GM12892 (cell line): Measurements from ENCODE around the gene KHDRBS2.

Source experiments
- DNase-seq: peaks from one replicate; pipeline ENCODE4 v3.0.0; 2011; ENCODE audit not compliant: insufficient read length
- FAIRE-seq: peaks from 2 replicates; lab custom pipeline; 2011; peaks lifted over from hg19 to GRCh38; lab: Jason Lieb, UNC
- POLR2A ChIP-seq: IDR thresholded peaks from 2 replicates; pipeline ENCODE4 v1.6.1; 2011; ENCODE audit warnings: low read depth, low read length, control low read depth
- POLR2AphosphoS5 ChIP-seq: IDR thresholded peaks from 2 replicates; pipeline ENCODE4 v1.6.1; 2011; ENCODE audit warnings: low read depth, low read length, control low read depth
- TAF1 ChIP-seq: IDR thresholded peaks from 2 replicates; pipeline ENCODE4 v1.6.1; 2011; ENCODE audit warnings: low read depth, mild to moderate bottlenecking, control low read depth, low read length, borderline replicate concordance

KHDRBS2 gene

DNA sequence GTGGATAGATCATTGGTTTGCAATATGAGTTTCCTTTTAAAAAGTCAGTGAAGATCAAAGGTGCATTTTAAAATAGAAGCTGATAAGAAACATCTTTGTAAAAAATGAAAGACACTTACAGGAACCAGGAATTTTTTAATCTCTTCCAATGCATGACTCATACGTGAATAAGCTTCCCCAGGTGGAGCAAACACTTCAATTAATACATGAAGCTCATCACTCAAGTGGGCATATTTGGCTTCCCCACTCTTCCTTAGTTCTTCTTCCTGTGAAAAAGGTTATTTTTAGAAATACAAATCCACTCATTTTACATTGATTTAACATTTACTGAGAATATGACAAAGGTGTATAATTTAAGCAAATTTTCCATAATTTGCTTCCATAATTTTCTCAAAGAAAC, 308.1 kb downstream of the KHDRBS2 start:
- no peak for TF ChIP-seq TAF1
- no peak for TF ChIP-seq POLR2AphosphoS5
- no peak for TF ChIP-seq POLR2A

DNA sequence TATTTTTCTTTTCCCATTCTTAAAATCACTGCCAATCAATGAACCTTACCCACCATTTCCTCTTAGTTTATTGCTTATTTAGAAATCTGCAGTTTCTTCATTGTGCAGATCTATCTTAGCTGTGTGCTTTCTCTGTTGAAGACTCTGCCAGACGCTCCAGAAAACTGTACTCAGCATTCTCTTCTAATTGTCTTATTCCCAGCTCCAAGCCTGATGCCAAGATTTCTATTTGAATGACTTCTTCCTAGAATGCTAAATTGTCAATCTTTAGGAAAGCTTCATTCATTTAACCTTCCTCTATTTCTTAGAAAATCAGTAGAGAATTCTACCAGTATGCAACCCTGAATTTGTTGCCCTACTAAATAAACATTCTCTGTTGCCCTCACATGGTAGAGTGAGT, 308.9 kb downstream of the KHDRBS2 start:
- no peak for TF ChIP-seq POLR2AphosphoS5
- TF ChIP-seq POLR2A: no peak
- no peak for TF ChIP-seq TAF1
- FAIRE-seq (no peak), DNase-seq (no peak)

More for the DNA sequence above, 308.1 kb downstream of the KHDRBS2 start:
- FAIRE-seq (no peak), DNase-seq (no peak)

DNA sequence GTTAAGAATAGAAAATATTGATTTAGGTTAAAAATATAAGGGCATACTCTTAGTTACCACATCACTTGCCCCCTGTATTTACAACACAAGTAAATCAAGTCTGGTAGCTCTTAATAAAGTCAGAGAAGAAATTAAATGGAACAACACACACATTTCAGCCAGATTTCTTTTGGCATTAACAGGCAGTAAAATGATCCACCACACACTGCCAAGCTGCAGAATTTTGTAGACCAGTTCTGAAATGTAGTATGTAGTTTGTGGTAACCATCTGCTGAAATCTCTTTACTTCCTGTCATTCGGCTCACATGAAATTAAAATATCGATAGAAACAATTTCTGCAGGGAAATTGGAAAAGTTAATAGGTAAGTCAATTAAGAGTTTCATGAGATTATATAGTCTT, 326.8 kb downstream of the KHDRBS2 start:
- FAIRE-seq (no peak), DNase-seq (no peak)
- TF ChIP-seq POLR2AphosphoS5 (no peak), TAF1 (no peak), POLR2A (no peak)

DNA sequence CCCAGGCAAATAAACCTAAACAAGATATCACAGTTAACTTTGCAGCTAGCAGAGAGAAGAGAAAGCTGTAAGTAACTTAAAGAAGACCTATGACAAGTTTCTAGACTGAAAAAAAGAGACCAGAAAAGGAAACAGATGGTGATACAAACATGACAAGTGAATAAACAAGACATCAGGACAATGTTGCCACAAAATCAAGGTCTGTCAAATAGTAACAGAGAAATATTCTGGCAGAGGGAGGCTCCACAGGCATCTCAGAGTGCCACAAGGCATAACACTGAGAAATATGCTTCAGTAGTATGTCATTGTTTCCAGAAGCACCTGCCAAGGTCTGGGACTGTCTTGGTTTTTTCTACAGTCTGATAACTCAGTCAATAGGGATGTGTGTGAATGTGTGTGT, 332.2 kb downstream of the KHDRBS2 start:
- DNase-seq: no peak
- no peak for FAIRE-seq
- TF ChIP-seq TAF1 (no peak), POLR2A (no peak), POLR2AphosphoS5 (no peak)

DNA sequence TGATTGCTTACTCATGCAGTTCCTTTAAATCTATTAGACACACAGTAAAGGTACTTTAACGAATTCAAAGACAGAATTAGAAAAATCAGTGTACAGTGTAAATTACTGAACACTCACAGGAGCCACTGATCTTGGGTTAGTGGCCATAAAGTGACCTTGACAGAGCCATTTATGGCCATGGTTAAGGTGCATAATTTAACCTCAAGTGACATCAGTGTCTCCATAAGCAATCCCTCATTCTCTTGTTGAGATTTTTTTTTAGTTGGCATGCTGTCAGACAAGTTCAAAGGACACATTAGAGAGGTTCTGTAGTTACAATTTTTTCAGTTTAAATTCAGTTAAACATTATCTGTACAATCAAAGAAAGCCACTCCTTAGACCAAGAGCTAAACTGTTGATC, 334.4 kb downstream of the KHDRBS2 start:
- TF ChIP-seq POLR2A: no peak
- no peak for FAIRE-seq
- DNase-seq: no peak

DNA sequence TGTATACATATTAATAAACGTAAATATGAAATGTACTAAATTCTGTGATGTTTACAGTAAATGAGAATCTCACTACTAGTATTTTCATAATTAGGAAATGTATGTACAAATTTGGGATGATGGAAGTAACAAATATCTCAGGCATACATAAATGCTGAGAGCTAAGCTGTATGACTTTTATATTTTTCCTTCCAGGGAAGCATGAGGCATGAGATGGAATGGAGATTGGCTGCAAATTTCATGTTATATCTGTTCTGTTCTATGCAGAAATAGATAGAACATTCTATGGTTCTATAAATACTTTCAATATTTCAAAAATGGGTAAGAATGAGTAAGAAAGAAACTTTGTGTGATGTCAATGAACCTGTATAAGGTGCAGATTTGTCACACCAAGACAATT, 335.2 kb downstream of the KHDRBS2 start:
- no peak for DNase-seq
- FAIRE-seq: no peak
- TF ChIP-seq TAF1 (no peak), POLR2AphosphoS5 (no peak), POLR2A (no peak)

DNA sequence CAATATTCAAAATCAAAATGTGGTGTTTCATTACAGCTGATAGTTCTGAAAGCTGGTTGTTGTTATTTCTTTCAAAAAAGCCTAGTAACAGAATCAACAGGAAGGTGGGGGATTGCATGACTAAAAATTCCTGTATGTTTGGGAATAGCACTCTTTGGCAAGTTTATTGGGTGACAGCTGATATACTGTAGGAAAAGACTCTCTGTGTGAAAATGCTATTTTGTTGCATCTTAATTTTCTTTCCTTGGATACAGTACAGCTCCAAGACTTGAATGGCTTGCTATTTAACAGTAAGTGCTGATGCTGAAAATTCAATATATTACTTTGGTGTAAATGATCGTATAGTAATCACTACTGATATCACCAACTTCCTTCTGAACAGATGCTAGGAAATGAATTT, 336.1 kb downstream of the KHDRBS2 start:
- FAIRE-seq: no peak
- DNase-seq: no peak
- TF ChIP-seq POLR2AphosphoS5: no peak
- TF ChIP-seq POLR2A: no peak
- no peak for TF ChIP-seq TAF1

DNA sequence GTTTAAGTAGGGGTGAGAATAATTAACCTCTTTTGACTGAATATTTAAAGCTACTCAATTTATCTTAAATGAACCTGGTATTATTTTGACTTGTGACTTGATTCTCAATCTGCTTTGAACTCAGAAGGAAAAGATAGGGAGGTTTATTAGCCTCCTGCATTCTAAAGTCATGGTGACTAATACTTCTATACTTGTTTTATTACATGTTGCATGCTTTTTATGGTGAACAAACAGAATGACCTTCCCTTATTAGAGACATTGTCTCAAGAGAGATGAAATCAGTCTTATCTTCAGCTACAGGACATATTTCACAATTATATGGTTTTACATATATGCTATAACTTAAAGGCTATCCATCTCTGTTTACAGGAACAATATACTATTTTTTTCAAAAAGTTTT, 336.9 kb downstream of the KHDRBS2 start:
- DNase-seq (no peak), FAIRE-seq (no peak)
- TF ChIP-seq POLR2AphosphoS5: no peak
- no peak for TF ChIP-seq POLR2A
- no peak for TF ChIP-seq TAF1

DNA sequence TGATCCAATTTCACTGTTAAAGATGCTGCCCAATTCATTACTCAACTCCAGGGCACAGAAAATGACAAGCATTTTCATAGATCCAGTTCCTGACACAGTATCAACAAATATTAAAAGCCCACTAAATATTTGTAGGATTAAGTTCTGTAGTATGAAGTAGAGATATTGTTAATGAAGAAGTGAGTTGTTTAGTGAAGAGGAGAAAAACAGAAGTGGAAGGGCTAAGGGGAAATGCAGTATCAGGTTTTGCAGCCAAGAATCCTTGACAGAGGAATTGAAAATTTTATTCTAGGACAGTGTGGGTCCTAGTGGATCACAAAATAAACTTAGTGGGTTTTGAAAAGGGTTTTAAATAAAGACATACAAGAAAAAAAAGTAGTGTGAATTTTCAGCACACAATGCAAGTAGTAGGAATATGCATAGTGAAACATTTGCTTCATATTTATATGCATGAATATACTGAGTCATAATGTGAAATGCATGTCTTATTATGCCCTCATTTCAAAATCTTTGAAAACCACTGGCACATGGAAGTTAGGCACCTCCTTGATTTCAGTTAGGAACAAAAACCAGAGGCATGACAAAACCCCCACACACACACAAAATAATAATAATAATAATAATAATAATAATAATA, 338.6 kb downstream of the KHDRBS2 start:
- DNase-seq (no peak), FAIRE-seq (no peak)
- TF ChIP-seq POLR2A (no peak), POLR2AphosphoS5 (no peak), TAF1 (no peak)

DNA sequence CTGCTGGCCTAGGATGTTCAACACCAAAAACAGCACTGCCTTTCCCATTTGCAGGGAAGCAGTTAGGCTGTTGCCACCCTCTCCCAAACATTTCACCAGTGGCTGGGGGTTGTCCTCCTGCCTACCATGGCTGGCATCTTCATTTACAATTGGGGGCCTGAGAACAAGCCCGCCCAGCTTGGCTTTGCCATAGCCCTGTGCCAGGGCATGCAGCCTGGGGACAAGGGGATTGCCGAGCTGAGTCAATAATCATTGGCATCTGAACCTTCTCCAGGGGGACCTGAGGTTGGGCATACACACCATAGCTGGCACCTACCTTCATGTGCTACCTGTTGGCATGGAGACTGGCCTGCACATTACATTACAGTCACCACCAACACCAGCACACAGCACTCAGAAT, 345.1 kb downstream of the KHDRBS2 start:
- no peak for TF ChIP-seq POLR2A
- no peak for TF ChIP-seq TAF1
- no peak for TF ChIP-seq POLR2AphosphoS5
- no peak for DNase-seq
- FAIRE-seq: no peak

DNA sequence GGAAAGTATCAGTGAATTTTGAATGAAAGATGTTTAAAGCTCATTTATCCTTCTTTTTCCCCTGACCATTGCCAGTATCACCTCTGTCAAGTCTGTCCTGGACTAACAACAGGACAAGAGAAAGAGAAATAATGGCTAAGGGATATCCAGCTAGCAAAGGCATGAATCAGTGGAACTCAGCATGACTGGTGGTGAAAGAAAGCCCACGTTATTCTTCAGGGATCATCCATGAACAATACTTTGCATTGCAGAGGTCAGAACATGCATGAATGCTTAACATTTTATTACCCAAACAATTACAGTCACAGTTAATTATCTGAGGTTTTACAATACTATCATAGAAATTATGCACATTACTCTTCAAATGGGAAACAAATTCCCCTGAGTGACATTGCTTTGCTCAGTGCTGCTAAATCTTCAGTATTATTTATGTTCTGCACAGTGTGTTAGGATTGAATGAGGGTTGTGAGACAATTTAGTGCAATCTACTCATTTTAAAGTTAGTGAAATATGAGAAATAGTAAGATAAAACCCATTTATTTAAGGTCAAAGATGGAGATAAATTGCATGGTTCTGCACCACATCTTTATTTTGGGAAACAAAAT, 350.7 kb downstream of the KHDRBS2 start:
- TF ChIP-seq TAF1: no peak
- TF ChIP-seq POLR2A: no peak
- TF ChIP-seq POLR2AphosphoS5: no peak
- no peak for FAIRE-seq
- no peak for DNase-seq

DNA sequence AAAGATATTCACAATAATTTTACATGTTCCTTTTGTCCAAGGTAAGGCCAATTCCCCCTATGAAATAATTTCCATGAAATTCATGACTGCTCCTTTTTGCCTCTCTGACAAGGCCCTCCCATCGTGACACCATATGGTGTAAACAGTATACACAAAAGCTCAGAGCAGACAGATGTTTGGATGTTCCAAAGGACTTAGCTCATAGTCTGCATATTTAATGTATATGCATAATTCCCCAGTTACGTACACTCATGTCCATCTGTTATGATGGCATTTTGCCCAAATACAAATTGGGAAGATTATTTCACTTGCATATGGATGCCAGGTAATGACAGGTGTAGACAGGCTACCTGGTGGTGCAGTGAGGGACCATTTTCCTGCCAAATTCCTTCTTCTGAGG, 376.5 kb downstream of the KHDRBS2 start:
- TF ChIP-seq TAF1 (no peak), POLR2A (no peak), POLR2AphosphoS5 (no peak)
- no peak for DNase-seq
- no peak for FAIRE-seq
